Trophoblast cell (in vitro differentiated cells and primary cell): ENCODE data around the gene DNAH10.

ENCODE experiments used
- DNase-seq, 2 donors: peaks; one replicate each; pipeline ENCODE4 v3.0.0-alpha.2; 2016
- H2AFZ ChIP-seq: 2 replicates; pipeline ENCODE4 v1.6.1; 2013; ENCODE audit warnings: low read length, moderate library complexity, mild to moderate bottlenecking; ENCODE audit not compliant: insufficient read depth, poor library complexity
- H2AK5ac ChIP-seq: 2 replicates; pipeline ENCODE4 v1.6.1; 2013; ENCODE audit warnings: mild to moderate bottlenecking, low read length
- H2BK120ac ChIP-seq: 2 replicates; pipeline ENCODE4 v1.6.1; 2013; ENCODE audit warnings: low read length, mild to moderate bottlenecking, moderate library complexity; ENCODE audit not compliant: insufficient read depth, poor library complexity
- H2BK12ac ChIP-seq: 2 replicates; pipeline ENCODE4 v1.6.1; 2013; ENCODE audit warnings: mild to moderate bottlenecking, low read length, moderate library complexity
- H2BK5ac ChIP-seq: 2 replicates; pipeline ENCODE4 v1.6.1; 2013; ENCODE audit warnings: low read length, low read depth, moderate library complexity, mild to moderate bottlenecking; ENCODE audit not compliant: poor library complexity
- H3K14ac ChIP-seq: 2 replicates; pipeline ENCODE4 v1.6.1; 2013; ENCODE audit warnings: mild to moderate bottlenecking, low read length
- H3K18ac ChIP-seq: 2 replicates; pipeline ENCODE4 v1.6.1; 2013; ENCODE audit warnings: mild to moderate bottlenecking, low read length
- H3K23ac ChIP-seq: 2 replicates; pipeline ENCODE4 v1.6.1; 2013; ENCODE audit warnings: low read length
- H3K27ac ChIP-seq: 2 replicates; pipeline ENCODE4 v1.5.1; 2013; ENCODE audit warnings: low read depth, mild to moderate bottlenecking, inconsistent platforms, low read length, moderate library complexity
- H3K27me3 ChIP-seq: 2 replicates; pipeline ENCODE4 v1.6.1; 2013; ENCODE audit warnings: inconsistent platforms, mild to moderate bottlenecking, low read length, moderate library complexity; ENCODE audit not compliant: insufficient read depth
- H3K36me3 ChIP-seq, 2 experiments: 1 replicate in 1 of 2; 2 replicates in 1 of 2; pipeline ENCODE4 v1.6.1; 2013; ENCODE audit warnings: low read length in 2 of 2, mild to moderate bottlenecking in 2 of 2, moderate library complexity in 1 of 2; ENCODE audit not compliant: insufficient read depth in 2 of 2, control insufficient read depth in 1 of 2
- H3K4ac ChIP-seq: 2 replicates; pipeline ENCODE4 v1.6.1; 2013; ENCODE audit warnings: low read depth, mild to moderate bottlenecking, low read length, moderate library complexity
- H3K4me1 ChIP-seq, 2 experiments: 1 replicate in 1 of 2; 2 replicates in 1 of 2; pipeline ENCODE4 v1.6.1; 2013; ENCODE audit warnings: low read length in 2 of 2, mild to moderate bottlenecking in 2 of 2, moderate library complexity in 1 of 2; ENCODE audit not compliant: insufficient read depth in 2 of 2, control insufficient read depth in 1 of 2
- H3K4me2 ChIP-seq: 2 replicates; pipeline ENCODE4 v1.6.1; 2013; ENCODE audit warnings: inconsistent platforms, mild to moderate bottlenecking, low read length, moderate library complexity
- H3K4me3 ChIP-seq: 2 replicates; pipeline ENCODE4 v1.5.1; 2013; ENCODE audit warnings: mild to moderate bottlenecking, low read depth, low read length, inconsistent platforms
- H3K79me1 ChIP-seq: one replicate; pipeline ENCODE4 v1.6.1; 2013; ENCODE audit warnings: low read length
- H3K79me2 ChIP-seq: 2 replicates; pipeline ENCODE4 v1.6.1; 2013; ENCODE audit warnings: low read length, mild to moderate bottlenecking; ENCODE audit not compliant: control insufficient read depth, insufficient read depth, poor library complexity
- H3K9ac ChIP-seq: 2 replicates; pipeline ENCODE4 v1.6.1; 2013; ENCODE audit warnings: mild to moderate bottlenecking, low read length
- H3K9me3 ChIP-seq: 2 replicates; pipeline ENCODE4 v1.6.1; 2013; ENCODE audit warnings: low read depth, mild to moderate bottlenecking, control low read depth, inconsistent platforms, low read length; ENCODE audit not compliant: insufficient read depth
- H4K12ac ChIP-seq: 2 replicates; pipeline ENCODE4 v1.6.1; 2013; ENCODE audit warnings: low read depth, mild to moderate bottlenecking, low read length, moderate library complexity
- H4K8ac ChIP-seq: 2 replicates; pipeline ENCODE4 v1.6.1; 2013; ENCODE audit warnings: low read depth, mild to moderate bottlenecking, low read length, moderate library complexity
- H4K91ac ChIP-seq: one replicate; pipeline ENCODE4 v1.6.1; 2013; ENCODE audit warnings: low read depth, mild to moderate bottlenecking, low read length, moderate library complexity
- WGBS: extraction: QIAGEN DNeasy Blood & Tissue Kit; methylation state at CpG from one replicate; pipeline ENCODE4 v1.1.7; 2013; ENCODE audit warnings: missing lambda C conversion rate; ENCODE audit not compliant: insufficient read length, insufficient coverage; ENCODE audit errors: extremely low coverage; 5-methylcytosine and 5-hydroxymethylcytosine counted together

The DNAH10 gene

GRCh38 chr12:123935956-123936355 lies 173.9 kb downstream of the DNAH10 start:
- DNase-seq = no peak
- peaks cover 4% of the 10 kb centered on the region for H3K9me3 ChIP-seq
- no peak overlapping the region for H3K23ac ChIP-seq
- WGBS = no CpG with 5 or more reads among the region's 7 CpGs
- H2BK12ac ChIP-seq = no peak overlapping the region
- H3K9ac ChIP-seq = no peak overlapping the region
- no peak overlapping the region for H4K91ac ChIP-seq
- no peak overlapping the region for H4K8ac ChIP-seq
- H2AK5ac ChIP-seq = no peak overlapping the region
- H3K27me3 ChIP-seq = no peaks in the 10 kb centered on the region
- no peaks in the 10 kb centered on the region for H3K79me1 ChIP-seq
- no peak overlapping the region for H3K18ac ChIP-seq
- H2AFZ ChIP-seq = no peak overlapping the region
- H2BK120ac ChIP-seq = no peak overlapping the region
- no peak overlapping the region for H4K12ac ChIP-seq
- H2BK5ac ChIP-seq = no peak overlapping the region
- no peaks in the 10 kb centered on the region for H3K79me2 ChIP-seq
- H3K4ac ChIP-seq = no peak overlapping the region
- no peak overlapping the region for H3K14ac ChIP-seq
- peaks cover 39 to 42% of the 10 kb centered on the region in 2 experiments for H3K36me3 ChIP-seq
- H3K27ac ChIP-seq = no peak overlapping the region
- peaks cover 4 to 7% of the 10 kb centered on the region in 2 experiments for H3K4me1 ChIP-seq
- H3K4me3 ChIP-seq = no peak overlapping the region
- H3K4me2 ChIP-seq = no peak overlapping the region

DNA sequence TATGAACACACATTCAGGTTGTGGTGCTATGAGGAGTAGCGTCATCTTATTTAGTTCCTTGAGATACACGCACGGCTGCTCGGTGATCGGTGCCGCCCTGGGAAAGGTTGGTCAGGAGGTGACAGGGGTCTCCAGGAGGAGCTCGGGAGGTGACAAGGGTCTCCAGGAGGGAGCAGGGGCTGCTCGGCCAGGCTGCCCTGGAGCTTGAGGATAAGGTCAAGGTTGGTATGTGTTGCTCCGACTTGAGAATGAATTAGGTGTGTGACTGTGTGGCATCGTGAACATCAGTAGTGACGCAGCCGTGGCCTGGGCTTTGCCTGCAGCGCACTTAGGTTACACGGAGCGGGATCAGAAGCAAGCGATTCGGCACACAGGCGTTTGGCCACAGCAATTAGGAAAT lies 174.4 kb downstream of the DNAH10 start:
- no peak overlapping the region for H2AK5ac ChIP-seq
- no peak overlapping the region for H4K91ac ChIP-seq
- peaks cover 4 to 7% of the 10 kb centered on the region in 2 experiments for H3K4me1 ChIP-seq
- peaks cover 3% of the 10 kb centered on the region for H3K9me3 ChIP-seq
- H3K4me3 ChIP-seq = no peak overlapping the region
- H3K27me3 ChIP-seq = no peaks in the 10 kb centered on the region
- H3K14ac ChIP-seq = no peak overlapping the region
- H3K18ac ChIP-seq = no peak overlapping the region
- DNase-seq = no peak
- no peak overlapping the region for H3K27ac ChIP-seq
- H3K23ac ChIP-seq = no peak overlapping the region
- no peak overlapping the region for H2BK12ac ChIP-seq
- H3K79me2 ChIP-seq = no peaks in the 10 kb centered on the region
- no peak overlapping the region for H3K9ac ChIP-seq
- H3K79me1 ChIP-seq = no peaks in the 10 kb centered on the region
- H2AFZ ChIP-seq = no peak overlapping the region
- no peak overlapping the region for H2BK120ac ChIP-seq
- no peak overlapping the region for H4K12ac ChIP-seq
- no peak overlapping the region for H2BK5ac ChIP-seq
- peaks cover 42 to 46% of the 10 kb centered on the region in 2 experiments for H3K36me3 ChIP-seq
- H4K8ac ChIP-seq = no peak overlapping the region
- H3K4me2 ChIP-seq = no peak overlapping the region
- H3K4ac ChIP-seq = no peak overlapping the region
- no CpG with 5 or more reads among the region's 18 CpGs for WGBS

DNA sequence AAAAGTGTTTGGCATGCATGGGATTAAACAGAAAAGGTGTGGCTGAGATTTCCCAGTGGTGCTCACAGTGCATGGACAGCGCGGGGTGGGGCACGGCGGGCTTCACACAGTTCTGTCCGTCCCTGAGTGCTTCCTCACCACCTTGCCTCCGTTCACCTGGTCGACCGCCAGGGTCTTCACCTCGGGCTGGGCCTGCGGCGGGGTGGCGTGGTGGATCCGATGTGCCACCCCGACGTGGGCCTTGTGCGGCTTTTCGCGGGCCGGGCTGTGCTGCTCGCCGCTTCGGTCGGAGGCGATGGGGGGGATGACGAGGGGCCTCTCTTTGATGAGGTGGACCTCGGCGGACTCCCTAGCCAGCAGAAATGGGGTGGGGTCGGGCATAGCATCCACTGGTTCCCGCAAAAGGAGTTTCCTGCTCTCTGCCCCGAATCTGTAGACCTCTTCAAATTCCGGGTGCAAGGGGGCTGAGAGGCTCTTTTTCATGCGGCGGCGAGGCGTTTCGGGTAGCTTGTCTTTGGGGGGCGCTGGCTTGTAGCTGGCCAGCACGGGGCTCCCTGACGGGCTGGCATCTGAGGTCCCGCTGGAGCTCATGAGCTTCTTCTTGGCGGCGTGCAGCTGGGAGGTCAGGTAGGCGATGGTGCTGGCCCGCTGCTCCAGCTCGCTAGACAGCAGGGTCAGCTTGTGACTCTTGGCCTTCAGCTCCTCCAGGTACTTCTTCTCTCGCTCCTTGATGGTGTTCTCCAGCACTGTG lies 175.0 kb downstream of the DNAH10 start:
- no peak overlapping the region for H3K4ac ChIP-seq
- no peak for DNase-seq

GRCh38 chr12:123937707-123938591 lies 175.8 kb downstream of the DNAH10 start:
- Histone ChIP-seq H2AK5ac (no peak overlapping the region), H3K18ac (no peak overlapping the region), H3K4me1 (peaks cover 4 to 7% of the 10 kb centered on the region in 2 experiments), H4K12ac (no peak overlapping the region), H3K27ac (no peak overlapping the region), H3K27me3 (no peaks in the 10 kb centered on the region), H4K8ac (no peak overlapping the region), H3K79me2 (no peaks in the 10 kb centered on the region), H2BK12ac (no peak overlapping the region), H3K36me3 (peaks cover 50 to 58% of the 10 kb centered on the region in 2 experiments), H3K4me3 (no peak overlapping the region), H2BK5ac (no peak overlapping the region), H4K91ac (no peak overlapping the region), H3K9ac (no peak overlapping the region), H2AFZ (no peak overlapping the region), H2BK120ac (no peak overlapping the region), H3K4ac (no peak overlapping the region), H3K79me1 (no peaks in the 10 kb centered on the region), H3K23ac (no peak overlapping the region), H3K9me3 (peaks cover 10% of the 10 kb centered on the region), H3K4me2 (no peak overlapping the region), H3K14ac (no peak overlapping the region)
- no peak for DNase-seq
- no CpG with 5 or more reads among the region's 16 CpGs for WGBS

More for the DNA sequence above, 175.0 kb downstream of the DNAH10 start:
- no peak overlapping the region for H2BK120ac ChIP-seq
- H3K36me3 ChIP-seq = peaks cover 46 to 52% of the 10 kb centered on the region in 2 experiments
- H3K4me1 ChIP-seq = peaks cover 4 to 7% of the 10 kb centered on the region in 2 experiments
- H4K12ac ChIP-seq = no peak overlapping the region
- H2AFZ ChIP-seq = no peak overlapping the region
- H3K79me1 ChIP-seq = no peaks in the 10 kb centered on the region
- no peak overlapping the region for H4K8ac ChIP-seq
- no peaks in the 10 kb centered on the region for H3K27me3 ChIP-seq
- WGBS = no CpG with 5 or more reads among the region's 46 CpGs
- H3K4me3 ChIP-seq = no peak overlapping the region
- H3K14ac ChIP-seq = no peak overlapping the region
- H3K23ac ChIP-seq = no peak overlapping the region
- H3K9me3 ChIP-seq = peaks cover 8% of the 10 kb centered on the region
- H3K9ac ChIP-seq = no peak overlapping the region
- no peak overlapping the region for H2BK12ac ChIP-seq
- no peak overlapping the region for H3K27ac ChIP-seq
- no peak overlapping the region for H2AK5ac ChIP-seq
- H4K91ac ChIP-seq = no peak overlapping the region
- H3K18ac ChIP-seq = no peak overlapping the region
- no peaks in the 10 kb centered on the region for H3K79me2 ChIP-seq
- H3K4me2 ChIP-seq = no peak overlapping the region
- no peak overlapping the region for H2BK5ac ChIP-seq
